Measurements from ENCODE around the gene BSPRY. TPM values are rescaled to one million over a fixed set of nuclear protein-coding genes. Genes with fewer than 3 reads are reported as not detected.

The BSPRY gene
- total and polyA plus RNA-seq, 2 experiments from 2014 or later: 6.1 to 12.0 TPM

DNA sequence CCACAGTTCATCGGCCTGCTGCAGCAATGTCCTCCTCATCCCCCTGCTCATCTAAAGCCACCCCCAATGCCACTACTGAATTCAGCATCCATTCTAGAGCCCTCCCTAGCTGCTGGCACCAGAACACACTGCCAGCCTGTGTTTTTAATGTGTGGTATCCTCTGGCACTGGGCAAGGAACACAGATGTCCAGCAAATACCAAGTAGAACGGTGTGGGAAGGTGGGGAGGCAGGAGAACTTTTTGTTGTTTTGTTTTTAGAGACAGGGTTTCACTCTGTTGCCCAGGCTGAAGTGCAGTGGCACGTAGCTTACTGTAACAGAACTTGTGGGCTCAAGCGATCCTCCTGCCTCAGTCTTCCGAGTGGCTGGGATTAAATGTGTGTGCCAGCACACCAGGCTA, 22.7 kb downstream of the BSPRY start:
- H3K27me3 ChIP-seq: no peaks in the 10 kb centered on the region
- TF ChIP-seq EZH2phosphoT487 (IDR thresholded peaks at IDR 0.05; ENCODE audit: low read depth, severe bottlenecking, unreplicated experiment) (no peak), EZH2 (IDR thresholded peaks at IDR 0.05; ENCODE audit: borderline replicate concordance) (no peak)
- TF ChIP-seq, protein P1, sequence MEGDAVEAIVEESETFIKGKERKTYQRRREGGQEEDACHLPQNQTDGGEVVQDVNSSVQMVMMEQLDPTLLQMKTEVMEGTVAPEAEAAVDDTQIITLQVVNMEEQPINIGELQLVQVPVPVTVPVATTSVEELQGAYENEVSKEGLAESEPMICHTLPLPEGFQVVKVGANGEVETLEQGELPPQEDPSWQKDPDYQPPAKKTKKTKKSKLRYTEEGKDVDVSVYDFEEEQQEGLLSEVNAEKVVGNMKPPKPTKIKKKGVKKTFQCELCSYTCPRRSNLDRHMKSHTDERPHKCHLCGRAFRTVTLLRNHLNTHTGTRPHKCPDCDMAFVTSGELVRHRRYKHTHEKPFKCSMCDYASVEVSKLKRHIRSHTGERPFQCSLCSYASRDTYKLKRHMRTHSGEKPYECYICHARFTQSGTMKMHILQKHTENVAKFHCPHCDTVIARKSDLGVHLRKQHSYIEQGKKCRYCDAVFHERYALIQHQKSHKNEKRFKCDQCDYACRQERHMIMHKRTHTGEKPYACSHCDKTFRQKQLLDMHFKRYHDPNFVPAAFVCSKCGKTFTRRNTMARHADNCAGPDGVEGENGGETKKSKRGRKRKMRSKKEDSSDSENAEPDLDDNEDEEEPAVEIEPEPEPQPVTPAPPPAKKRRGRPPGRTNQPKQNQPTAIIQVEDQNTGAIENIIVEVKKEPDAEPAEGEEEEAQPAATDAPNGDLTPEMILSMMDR (IDR thresholded peaks at IDR 0.05; ENCODE audit: poor library complexity): no peak
- H4K20me1 ChIP-seq (ENCODE audit: insufficient read depth, poor library complexity, severe bottlenecking): peaks cover 28% of the 10 kb centered on the region
- peaks cover 24% of the 10 kb centered on the region for H3K79me2 ChIP-seq
- peaks cover 7% of the 10 kb centered on the region for H3K4me1 ChIP-seq (ENCODE audit: insufficient read depth)
- no peaks in the 10 kb centered on the region for H3K9me3 ChIP-seq (ENCODE audit: low read depth)
- no peaks in the 10 kb centered on the region for H3K36me3 ChIP-seq (replicated peaks; ENCODE audit: insufficient read depth, low read depth)
- no peak overlapping the region for H3K4me2 ChIP-seq
- DNase-seq (ENCODE audit: low spot score): no peak
- no peak overlapping the region for H3K4me3 ChIP-seq
- H3K27ac ChIP-seq: no peak overlapping the region
- 94% methylated on average over 5 of the region's 5 CpGs for WGBS (ENCODE audit: low lambda C conversion rate, missing lambda C conversion rate)
- no peaks in the 10 kb centered on the region for H3K9me2 ChIP-seq (replicated peaks; ENCODE audit: insufficient read depth)
- H2AFZ ChIP-seq: no peak overlapping the region

DNA sequence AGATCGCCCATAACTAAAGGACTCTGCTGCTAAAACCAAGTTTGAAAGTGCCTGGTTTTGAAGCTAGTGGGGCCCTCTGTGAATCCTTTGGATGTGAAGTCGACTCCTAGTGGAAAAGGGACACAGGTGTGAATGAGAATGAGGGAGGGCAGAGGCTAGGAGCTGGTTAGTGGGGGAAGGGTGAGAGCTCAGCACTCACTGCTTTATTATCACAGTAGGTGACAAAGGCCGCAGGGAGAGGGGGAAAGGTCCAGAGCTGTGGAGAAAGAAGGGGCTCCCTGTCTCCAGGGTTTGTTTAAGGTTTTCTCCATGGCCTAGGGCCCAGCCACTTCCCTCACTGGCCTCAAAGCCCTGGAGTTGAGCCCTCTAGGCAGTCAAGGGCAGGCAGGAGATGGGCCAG, 23.9 kb downstream of the BSPRY start:
- H3K4me1 ChIP-seq (ENCODE audit: insufficient read depth): peaks cover 15% of the 10 kb centered on the region

DNA sequence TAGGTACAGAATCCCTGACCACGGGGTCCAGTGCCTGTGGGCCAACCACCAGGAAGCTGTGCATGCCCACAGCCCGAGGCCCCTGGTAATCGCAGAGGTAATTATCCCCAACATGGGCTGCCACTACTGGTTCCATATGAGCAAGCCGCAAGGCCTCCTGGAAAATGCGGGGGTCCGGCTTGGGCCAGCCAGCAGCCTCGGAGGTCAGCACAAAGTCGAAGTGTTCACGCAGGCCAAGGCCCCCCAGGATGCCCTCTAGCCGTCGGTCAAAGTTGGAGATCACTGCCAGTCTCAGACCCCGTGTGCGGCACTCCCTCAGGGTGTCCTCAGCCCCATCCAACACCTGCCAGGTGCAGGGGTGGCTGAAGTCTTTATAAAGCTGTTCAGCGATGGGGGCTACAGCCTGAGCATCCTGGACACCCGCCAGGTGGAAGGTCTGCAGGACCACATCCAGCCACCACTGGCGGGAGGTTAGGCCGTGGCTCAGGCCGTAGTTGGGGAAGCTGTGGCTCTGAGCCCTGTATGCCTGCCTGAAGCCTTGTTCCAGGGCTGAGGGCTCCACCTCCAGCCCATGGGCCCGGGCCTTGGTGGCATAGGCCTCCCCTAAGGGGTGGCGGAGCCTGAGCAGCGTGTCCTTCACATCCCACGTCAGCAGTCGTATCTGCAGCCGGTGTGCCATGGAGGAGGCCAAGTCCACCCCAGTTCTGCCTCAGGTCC, 24.5 kb downstream of the BSPRY start:
- Histone ChIP-seq H3K9me2 (replicated peaks; ENCODE audit: insufficient read depth) (no peaks in the 10 kb centered on the region), H3K9me3 (ENCODE audit: low read depth) (no peaks in the 10 kb centered on the region), H3K4me3 (no peak overlapping the region), H2AFZ (no peak overlapping the region), H3K79me2 (peaks cover 24% of the 10 kb centered on the region), H3K27ac (no peak overlapping the region), H3K27me3 (no peaks in the 10 kb centered on the region), H4K20me1 (ENCODE audit: insufficient read depth, poor library complexity, severe bottlenecking) (peaks cover 28% of the 10 kb centered on the region), H3K4me2 (peak overlapping the region; percentile 88), H3K4me1 (ENCODE audit: insufficient read depth) (peaks cover 21% of the 10 kb centered on the region), H3K36me3 (replicated peaks; ENCODE audit: insufficient read depth, low read depth) (no peaks in the 10 kb centered on the region)
- no peak for DNase-seq (ENCODE audit: low spot score)
- WGBS (ENCODE audit: low lambda C conversion rate, missing lambda C conversion rate): 92% methylated on average over 24 of the region's 24 CpGs
- TF ChIP-seq EZH2phosphoT487 (IDR thresholded peaks at IDR 0.05; ENCODE audit: low read depth, severe bottlenecking, unreplicated experiment) (no peak), EZH2 (IDR thresholded peaks at IDR 0.05; ENCODE audit: borderline replicate concordance) (no peak)
- TF ChIP-seq, protein P1 (IDR thresholded peaks at IDR 0.05; ENCODE audit: poor library complexity): no peak

More for the DNA sequence above, 23.9 kb downstream of the BSPRY start:
- peaks cover 24% of the 10 kb centered on the region for H3K79me2 ChIP-seq
- H3K9me3 ChIP-seq (ENCODE audit: low read depth): no peaks in the 10 kb centered on the region
- WGBS (ENCODE audit: low lambda C conversion rate, missing lambda C conversion rate): 49% methylated on average over 3 of the region's 3 CpGs
- peak overlapping the region; percentile 88 for H3K4me2 ChIP-seq
- no peak overlapping the region for H3K4me3 ChIP-seq
- peaks cover 28% of the 10 kb centered on the region for H4K20me1 ChIP-seq (ENCODE audit: insufficient read depth, poor library complexity, severe bottlenecking)
- no peaks in the 10 kb centered on the region for H3K9me2 ChIP-seq (replicated peaks; ENCODE audit: insufficient read depth)
- no peaks in the 10 kb centered on the region for H3K27me3 ChIP-seq
- DNase-seq (ENCODE audit: low spot score): no peak
- TF ChIP-seq EZH2 (IDR thresholded peaks at IDR 0.05; ENCODE audit: borderline replicate concordance) (no peak), EZH2phosphoT487 (IDR thresholded peaks at IDR 0.05; ENCODE audit: low read depth, severe bottlenecking, unreplicated experiment) (no peak)
- TF ChIP-seq, protein P1 (IDR thresholded peaks at IDR 0.05; ENCODE audit: poor library complexity): no peak
- no peaks in the 10 kb centered on the region for H3K36me3 ChIP-seq (replicated peaks; ENCODE audit: insufficient read depth, low read depth)
- H2AFZ ChIP-seq: no peak overlapping the region
- no peak overlapping the region for H3K27ac ChIP-seq
